Measurements from ENCODE around the gene SHISA3.
A peak's percentile ranks its signal among the peaks of the same experiment; 100 is the strongest.

SHISA3 gene

GRCh38 chr4:42391355-42391664 lies 6.0 kb upstream of the SHISA3 start:
- Histone ChIP-seq H3K9ac (ENCODE audit: low read depth in 1 of 2, low read length in 2 of 2) (no peak overlapping the region), H3K9me3 (ENCODE audit: control insufficient read depth in 2 of 2, low read length in 2 of 2) (no peaks in the 10 kb centered on the region), H3K27ac (ENCODE audit: low read depth in 2 of 2, low read length in 2 of 2) (no peak overlapping the region), H3K36me3 (ENCODE audit: control insufficient read depth in 2 of 2, insufficient read depth in 2 of 2, low read length in 2 of 2) (no peaks in the 10 kb centered on the region), H3K4me3 (ENCODE audit: low read length in 2 of 2) (no peak overlapping the region), H3K4me1 (ENCODE audit: control insufficient read depth in 2 of 2, insufficient read depth in 2 of 2, low read length in 2 of 2) (peaks cover 0 to under 1% of the 10 kb centered on the region in 2 donors), H3K27me3 (ENCODE audit: control insufficient read depth in 2 of 2, insufficient read depth in 2 of 2, low read length in 2 of 2) (peaks cover 3 to 9% of the 10 kb centered on the region in 2 donors)

- Histone ChIP-seq H3K36me3 (ENCODE audit: control insufficient read depth in 2 of 2, insufficient read depth in 2 of 2, low read length in 2 of 2) (no peaks in the 10 kb centered on the region), H3K27me3 (ENCODE audit: control insufficient read depth in 2 of 2, insufficient read depth in 2 of 2, low read length in 2 of 2) (peaks cover 5 to 16% of the 10 kb centered on the region in 2 donors), H3K27ac (ENCODE audit: low read depth in 2 of 2, low read length in 2 of 2) (no peak overlapping the region), H3K9ac (ENCODE audit: low read depth in 1 of 2, low read length in 2 of 2) (no peak overlapping the region), H3K9me3 (ENCODE audit: control insufficient read depth in 2 of 2, low read length in 2 of 2) (no peaks in the 10 kb centered on the region), H3K4me3 (ENCODE audit: low read length in 2 of 2) (no peak overlapping the region), H3K4me1 (ENCODE audit: control insufficient read depth in 2 of 2, insufficient read depth in 2 of 2, low read length in 2 of 2) (peaks cover 3 to 7% of the 10 kb centered on the region in 2 donors)
These were observed 5.3 kb upstream of the SHISA3 start for GRCh38 chr4:42391981-42392380.

- H3K36me3 ChIP-seq (ENCODE audit: control insufficient read depth in 2 of 2, insufficient read depth in 2 of 2, low read length in 2 of 2): no peaks in the 10 kb centered on the region
- peaks cover 3 to 7% of the 10 kb centered on the region in 2 donors for H3K4me1 ChIP-seq (ENCODE audit: control insufficient read depth in 2 of 2, insufficient read depth in 2 of 2, low read length in 2 of 2)
- H3K9ac ChIP-seq (ENCODE audit: low read depth in 1 of 2, low read length in 2 of 2): no peak overlapping the region
- no peaks in the 10 kb centered on the region for H3K9me3 ChIP-seq (ENCODE audit: control insufficient read depth in 2 of 2, low read length in 2 of 2)
- peaks cover 5 to 16% of the 10 kb centered on the region in 2 donors for H3K27me3 ChIP-seq (ENCODE audit: control insufficient read depth in 2 of 2, insufficient read depth in 2 of 2, low read length in 2 of 2)
- H3K27ac ChIP-seq (ENCODE audit: low read depth in 2 of 2, low read length in 2 of 2): no peak overlapping the region
- H3K4me3 ChIP-seq (ENCODE audit: low read length in 2 of 2): no peak overlapping the region
These were observed 4.9 kb upstream of the SHISA3 start for GRCh38 chr4:42392436-42392835.

- peaks cover 26 to 34% of the 10 kb centered on the region in 2 donors for H3K27me3 ChIP-seq (ENCODE audit: control insufficient read depth in 2 of 2, insufficient read depth in 2 of 2, low read length in 2 of 2)
- no peak overlapping the region for H3K27ac ChIP-seq (ENCODE audit: low read depth in 2 of 2, low read length in 2 of 2)
- H3K9ac ChIP-seq (ENCODE audit: low read depth in 1 of 2, low read length in 2 of 2): no peak overlapping the region
- H3K4me1 ChIP-seq (ENCODE audit: control insufficient read depth in 2 of 2, insufficient read depth in 2 of 2, low read length in 2 of 2): peaks cover 7 to 8% of the 10 kb centered on the region in 2 donors
- H3K4me3 ChIP-seq (ENCODE audit: low read length in 2 of 2): no peak overlapping the region
- no peaks in the 10 kb centered on the region for H3K9me3 ChIP-seq (ENCODE audit: control insufficient read depth in 2 of 2, low read length in 2 of 2)
- H3K36me3 ChIP-seq (ENCODE audit: control insufficient read depth in 2 of 2, insufficient read depth in 2 of 2, low read length in 2 of 2): no peaks in the 10 kb centered on the region
These were observed 1.7 kb upstream of the SHISA3 start for GRCh38 chr4:42395595-42395994.

- Histone ChIP-seq H3K4me1 (ENCODE audit: control insufficient read depth in 2 of 2, insufficient read depth in 2 of 2, low read length in 2 of 2) (peaks cover 7 to 8% of the 10 kb centered on the region in 2 donors), H3K36me3 (ENCODE audit: control insufficient read depth in 2 of 2, insufficient read depth in 2 of 2, low read length in 2 of 2) (no peaks in the 10 kb centered on the region), H3K9ac (ENCODE audit: low read depth in 1 of 2, low read length in 2 of 2) (no peak overlapping the region), H3K9me3 (ENCODE audit: control insufficient read depth in 2 of 2, low read length in 2 of 2) (no peaks in the 10 kb centered on the region), H3K27me3 (ENCODE audit: control insufficient read depth in 2 of 2, insufficient read depth in 2 of 2, low read length in 2 of 2) (peaks cover 26 to 42% of the 10 kb centered on the region in 2 donors), H3K4me3 (ENCODE audit: low read length in 2 of 2) (peak overlapping the region; percentile 52 to 56), H3K27ac (ENCODE audit: low read depth in 2 of 2, low read length in 2 of 2) (no peak overlapping the region)
These were observed 932 bp upstream of the SHISA3 start for GRCh38 chr4:42396361-42396751.

- H3K36me3 ChIP-seq (ENCODE audit: control insufficient read depth in 2 of 2, insufficient read depth in 2 of 2, low read length in 2 of 2): no peaks in the 10 kb centered on the region
- H3K4me1 ChIP-seq (ENCODE audit: control insufficient read depth in 2 of 2, insufficient read depth in 2 of 2, low read length in 2 of 2): peaks cover 7 to 8% of the 10 kb centered on the region in 2 donors
- H3K9ac ChIP-seq (ENCODE audit: low read depth in 1 of 2, low read length in 2 of 2): peak overlapping the region in 1 of 2 donors; percentile 14
- no peaks in the 10 kb centered on the region for H3K9me3 ChIP-seq (ENCODE audit: control insufficient read depth in 2 of 2, low read length in 2 of 2)
- peak overlapping the region; percentile 52 to 56 for H3K4me3 ChIP-seq (ENCODE audit: low read length in 2 of 2)
- H3K27me3 ChIP-seq (ENCODE audit: control insufficient read depth in 2 of 2, insufficient read depth in 2 of 2, low read length in 2 of 2): peaks cover 29 to 44% of the 10 kb centered on the region in 2 donors
- H3K27ac ChIP-seq (ENCODE audit: low read depth in 2 of 2, low read length in 2 of 2): no peak overlapping the region
These were observed 415 bp downstream of the SHISA3 start for GRCh38 chr4:42397635-42398170.

GRCh38 chr4:42398171-42398870 lies 1.0 kb downstream of the SHISA3 start:
- no peaks in the 10 kb centered on the region for H3K36me3 ChIP-seq (ENCODE audit: control insufficient read depth in 2 of 2, insufficient read depth in 2 of 2, low read length in 2 of 2)
- no peak overlapping the region for H3K27ac ChIP-seq (ENCODE audit: low read depth in 2 of 2, low read length in 2 of 2)
- peaks cover 29 to 44% of the 10 kb centered on the region in 2 donors for H3K27me3 ChIP-seq (ENCODE audit: control insufficient read depth in 2 of 2, insufficient read depth in 2 of 2, low read length in 2 of 2)
- peak overlapping the region in 1 of 2 donors; percentile 14 for H3K9ac ChIP-seq (ENCODE audit: low read depth in 1 of 2, low read length in 2 of 2)
- peaks cover 7 to 8% of the 10 kb centered on the region in 2 donors for H3K4me1 ChIP-seq (ENCODE audit: control insufficient read depth in 2 of 2, insufficient read depth in 2 of 2, low read length in 2 of 2)
- no peaks in the 10 kb centered on the region for H3K9me3 ChIP-seq (ENCODE audit: control insufficient read depth in 2 of 2, low read length in 2 of 2)
- peak overlapping the region; percentile 52 to 56 for H3K4me3 ChIP-seq (ENCODE audit: low read length in 2 of 2)

GRCh38 chr4:42398871-42399331 lies 1.6 kb downstream of the SHISA3 start:
- peaks cover 29 to 44% of the 10 kb centered on the region in 2 donors for H3K27me3 ChIP-seq (ENCODE audit: control insufficient read depth in 2 of 2, insufficient read depth in 2 of 2, low read length in 2 of 2)
- H3K4me1 ChIP-seq (ENCODE audit: control insufficient read depth in 2 of 2, insufficient read depth in 2 of 2, low read length in 2 of 2): peaks cover 7 to 8% of the 10 kb centered on the region in 2 donors
- no peak overlapping the region for H3K9ac ChIP-seq (ENCODE audit: low read depth in 1 of 2, low read length in 2 of 2)
- H3K27ac ChIP-seq (ENCODE audit: low read depth in 2 of 2, low read length in 2 of 2): no peak overlapping the region
- H3K4me3 ChIP-seq (ENCODE audit: low read length in 2 of 2): peak overlapping the region in 1 of 2 donors; percentile 56
- no peaks in the 10 kb centered on the region for H3K9me3 ChIP-seq (ENCODE audit: control insufficient read depth in 2 of 2, low read length in 2 of 2)
- H3K36me3 ChIP-seq (ENCODE audit: control insufficient read depth in 2 of 2, insufficient read depth in 2 of 2, low read length in 2 of 2): no peaks in the 10 kb centered on the region

- H3K9me3 ChIP-seq (ENCODE audit: control insufficient read depth in 2 of 2, low read length in 2 of 2): no peaks in the 10 kb centered on the region
- no peak overlapping the region for H3K4me3 ChIP-seq (ENCODE audit: low read length in 2 of 2)
- no peak overlapping the region for H3K27ac ChIP-seq (ENCODE audit: low read depth in 2 of 2, low read length in 2 of 2)
- no peak overlapping the region for H3K9ac ChIP-seq (ENCODE audit: low read depth in 1 of 2, low read length in 2 of 2)
- peaks cover 29 to 44% of the 10 kb centered on the region in 2 donors for H3K27me3 ChIP-seq (ENCODE audit: control insufficient read depth in 2 of 2, insufficient read depth in 2 of 2, low read length in 2 of 2)
- peaks cover 7 to 8% of the 10 kb centered on the region in 2 donors for H3K4me1 ChIP-seq (ENCODE audit: control insufficient read depth in 2 of 2, insufficient read depth in 2 of 2, low read length in 2 of 2)
- no peaks in the 10 kb centered on the region for H3K36me3 ChIP-seq (ENCODE audit: control insufficient read depth in 2 of 2, insufficient read depth in 2 of 2, low read length in 2 of 2)
These were observed 2.1 kb downstream of the SHISA3 start for GRCh38 chr4:42399393-42399792.

- Histone ChIP-seq H3K9ac (ENCODE audit: low read depth in 1 of 2, low read length in 2 of 2) (no peak overlapping the region), H3K36me3 (ENCODE audit: control insufficient read depth in 2 of 2, insufficient read depth in 2 of 2, low read length in 2 of 2) (no peaks in the 10 kb centered on the region), H3K27me3 (ENCODE audit: control insufficient read depth in 2 of 2, insufficient read depth in 2 of 2, low read length in 2 of 2) (peaks cover 26 to 37% of the 10 kb centered on the region in 2 donors), H3K9me3 (ENCODE audit: control insufficient read depth in 2 of 2, low read length in 2 of 2) (no peaks in the 10 kb centered on the region), H3K4me1 (ENCODE audit: control insufficient read depth in 2 of 2, insufficient read depth in 2 of 2, low read length in 2 of 2) (peaks cover 7 to 8% of the 10 kb centered on the region in 2 donors), H3K4me3 (ENCODE audit: low read length in 2 of 2) (no peak overlapping the region), H3K27ac (ENCODE audit: low read depth in 2 of 2, low read length in 2 of 2) (no peak overlapping the region)
These were observed 3.9 kb downstream of the SHISA3 start for GRCh38 chr4:42401171-42401570.

Data from mucosa of rectum (tissue), 2 donors.